Activated T-cell treated with anti-CD3 and anti-CD28 coated beads, Interleukin-2, amount 50 U/mL, for 24 hours (primary cell): ENCODE results near the gene PXN.
"Not testable (repeated sequence)": the region's sequence is repeated elsewhere in the genome, so short reads cannot be mapped to it uniquely, and the experiment has no call there.

Experiments
- DNase-seq: peaks from one replicate; pipeline ENCODE4 v3.0.0-alpha.2; 2020
- H3K27ac Mint-ChIP-seq: 2 replicates; pipeline ENCODE4 v1.8.0; 2020; ENCODE audit warnings: mild to moderate bottlenecking, mixed read lengths
- H3K27me3 Mint-ChIP-seq: 2 replicates; pipeline ENCODE4 v1.8.0; 2020; ENCODE audit warnings: mixed read lengths
- H3K36me3 Mint-ChIP-seq: 2 replicates; pipeline ENCODE4 v1.8.0; 2020; ENCODE audit warnings: low read depth, mixed read lengths
- H3K4me1 Mint-ChIP-seq: 2 replicates; pipeline ENCODE4 v1.8.0; 2020; ENCODE audit warnings: low read depth, mixed read lengths
- H3K4me3 Mint-ChIP-seq: 2 replicates; pipeline ENCODE4 v1.8.0; 2020; ENCODE audit warnings: mild to moderate bottlenecking, moderate library complexity, mixed read lengths
- H3K9me3 Mint-ChIP-seq: 2 replicates; pipeline ENCODE4 v1.8.0; 2020; ENCODE audit warnings: mixed read lengths

PXN gene

DNA sequence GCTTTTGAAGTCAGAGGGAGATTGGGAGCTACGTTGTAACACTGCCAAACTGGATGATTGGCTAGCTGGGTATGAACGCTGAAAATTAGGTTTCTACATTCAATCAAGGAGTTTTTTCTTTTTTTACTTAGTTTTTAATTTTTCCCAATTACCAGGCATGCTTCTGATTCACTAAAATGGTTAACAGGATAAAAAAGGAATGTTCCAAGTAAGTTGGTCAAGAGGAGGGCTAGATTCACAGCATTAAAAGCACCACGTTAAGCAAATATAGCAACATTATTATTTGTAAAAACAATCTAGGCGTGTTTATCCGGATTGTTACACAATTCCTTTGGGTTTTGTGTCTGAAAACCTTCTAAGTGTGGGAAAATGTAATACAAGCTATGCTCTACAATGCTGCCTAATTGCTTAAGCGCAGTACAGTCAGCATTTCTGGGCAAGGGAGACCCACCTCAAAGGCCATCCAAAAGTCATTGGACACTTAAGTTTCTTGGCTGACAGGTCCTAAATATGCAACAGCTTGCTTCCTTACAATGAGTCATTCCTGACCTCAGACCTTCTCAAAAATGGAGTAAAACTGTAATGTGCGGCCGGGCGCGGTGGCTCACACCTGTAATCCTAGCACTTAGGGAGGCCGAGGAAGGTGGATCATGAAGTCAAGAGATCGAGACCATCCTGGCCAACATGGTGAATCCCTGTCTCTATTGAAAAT is 65.8 kb downstream of the PXN start:
- peak; percentile 70 for DNase-seq
- peaks cover 66% of the 10 kb centered on the region for H3K36me3 Mint-ChIP-seq
- no peaks in the 10 kb centered on the region for H3K9me3 Mint-ChIP-seq
- H3K4me1 Mint-ChIP-seq: peaks cover 52% of the 10 kb centered on the region
- H3K27me3 Mint-ChIP-seq: no peaks in the 10 kb centered on the region
- H3K4me3 Mint-ChIP-seq: peak overlapping the region; percentile 98
- H3K27ac Mint-ChIP-seq: peak overlapping the region; percentile 99

DNA sequence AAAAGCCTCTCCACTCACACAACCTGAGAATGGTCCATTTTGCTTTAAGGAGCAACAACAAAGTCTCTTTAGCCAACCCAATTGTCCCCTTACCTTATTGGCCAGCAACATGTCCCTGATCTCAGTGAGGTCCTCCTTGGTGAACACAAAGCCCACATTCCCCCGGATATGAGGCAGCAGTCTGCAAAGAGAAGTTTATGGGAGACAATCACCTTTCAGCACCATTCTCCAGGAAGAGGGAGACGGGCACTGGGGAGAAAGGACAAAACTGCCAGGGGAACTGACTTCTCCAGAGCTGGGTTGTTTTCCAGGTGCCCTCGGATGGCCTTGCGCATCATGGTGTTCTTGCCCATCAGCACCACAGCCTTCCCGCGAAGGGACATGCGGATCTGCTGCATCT is 66.5 kb downstream of the PXN start:
- Mint-ChIP-seq H3K4me3 (peak overlapping the region; percentile 98), H3K27ac (peak overlapping the region; percentile 99), H3K27me3 (no peaks in the 10 kb centered on the region), H3K4me1 (peaks cover 50% of the 10 kb centered on the region), H3K9me3 (no peaks in the 10 kb centered on the region), H3K36me3 (peaks cover 68% of the 10 kb centered on the region)
- peak; percentile 41 for DNase-seq

DNA sequence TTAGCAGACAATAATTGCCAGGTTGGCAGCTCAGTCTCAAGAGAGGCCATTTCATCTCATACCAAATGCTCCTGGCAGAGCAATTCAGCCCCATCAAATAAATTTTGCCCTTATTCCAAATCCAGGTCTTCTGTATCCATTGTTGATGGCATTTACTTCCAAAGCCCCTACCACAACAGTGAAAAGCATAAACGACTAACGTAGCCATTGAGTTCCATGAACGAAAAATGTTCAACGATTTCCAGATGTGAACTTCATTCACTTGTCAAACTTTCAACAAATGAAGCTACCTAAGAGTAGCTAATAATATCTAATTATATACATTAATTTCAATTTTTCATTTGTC is 68.0 kb downstream of the PXN start:
- H3K4me1 Mint-ChIP-seq: peaks cover 56% of the 10 kb centered on the region
- peak overlapping the region; percentile 98 for H3K4me3 Mint-ChIP-seq
- H3K27ac Mint-ChIP-seq: peak overlapping the region; percentile 99
- DNase-seq: no peak
- H3K27me3 Mint-ChIP-seq: no peaks in the 10 kb centered on the region
- H3K9me3 Mint-ChIP-seq: no peaks in the 10 kb centered on the region
- H3K36me3 Mint-ChIP-seq: peaks cover 76% of the 10 kb centered on the region

DNA sequence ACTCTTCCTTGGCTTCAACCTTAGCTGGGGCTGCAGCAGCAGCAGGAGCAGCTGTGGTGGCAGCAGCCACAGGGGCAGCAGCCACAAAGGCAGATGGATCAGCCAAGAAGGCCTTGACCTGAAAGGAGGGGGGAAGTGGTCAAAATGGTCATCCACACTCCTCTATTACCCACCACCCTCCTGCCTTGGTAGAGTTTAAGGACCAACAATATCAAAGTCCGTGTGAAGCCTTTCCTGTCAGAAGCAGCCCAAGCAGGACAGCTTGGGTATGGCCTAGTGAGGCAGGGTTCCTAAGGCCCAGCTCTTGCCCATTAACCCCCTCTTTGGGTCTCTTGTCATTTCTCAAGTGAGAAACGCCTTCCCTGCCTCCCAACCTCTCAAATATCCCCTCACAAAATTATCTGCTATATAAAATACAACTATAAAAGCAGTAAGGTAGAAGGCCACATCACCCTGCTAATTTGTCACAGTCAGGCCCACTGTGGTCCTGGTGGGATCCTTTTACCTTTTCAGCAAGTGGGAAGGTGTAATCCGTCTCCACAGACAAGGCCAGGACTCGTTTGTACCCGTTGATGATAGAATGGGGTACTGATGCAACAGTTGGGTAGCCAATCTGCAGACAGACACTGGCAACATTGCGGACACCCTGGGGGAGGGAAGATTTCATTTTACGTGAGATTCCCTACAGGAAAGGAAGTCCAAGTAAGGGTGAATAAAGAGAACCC is 68.6 kb downstream of the PXN start:
- peak; percentile 47 for DNase-seq
- H3K9me3 Mint-ChIP-seq, H3K27me3 Mint-ChIP-seq: not testable (repeated sequence)
- peak overlapping the region; percentile 99 for H3K27ac Mint-ChIP-seq
- H3K4me1 Mint-ChIP-seq: peaks cover 54% of the 10 kb centered on the region
- H3K4me3 Mint-ChIP-seq: peak overlapping the region; percentile 98
- peaks cover 80% of the 10 kb centered on the region for H3K36me3 Mint-ChIP-seq

DNA sequence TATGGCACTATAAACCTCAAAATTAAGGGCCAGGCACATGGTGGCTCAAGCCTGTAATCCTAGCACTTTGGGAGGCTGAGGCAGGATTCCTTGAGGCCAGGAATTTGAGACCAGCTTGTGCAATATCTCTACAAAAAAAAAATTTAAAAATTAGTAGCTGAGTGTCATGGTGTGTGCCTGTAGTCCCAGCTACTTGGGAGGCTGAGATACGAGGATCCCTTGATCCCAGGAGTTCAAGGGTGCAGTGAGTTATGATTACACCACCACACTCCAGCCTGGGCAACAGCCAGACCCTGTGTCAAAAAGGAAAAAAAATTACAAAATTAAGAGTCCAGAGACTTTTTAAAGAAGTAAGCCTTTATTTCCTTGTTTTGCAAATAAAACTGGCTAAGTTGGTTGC is 69.2 kb downstream of the PXN start:
- peak overlapping the region; percentile 98 for H3K4me3 Mint-ChIP-seq
- H3K4me1 Mint-ChIP-seq: peaks cover 60% of the 10 kb centered on the region
- no peaks in the 10 kb centered on the region for H3K27me3 Mint-ChIP-seq
- H3K36me3 Mint-ChIP-seq: peaks cover 85% of the 10 kb centered on the region
- no peaks in the 10 kb centered on the region for H3K9me3 Mint-ChIP-seq
- no peak for DNase-seq
- peak overlapping the region; percentile 99 for H3K27ac Mint-ChIP-seq

DNA sequence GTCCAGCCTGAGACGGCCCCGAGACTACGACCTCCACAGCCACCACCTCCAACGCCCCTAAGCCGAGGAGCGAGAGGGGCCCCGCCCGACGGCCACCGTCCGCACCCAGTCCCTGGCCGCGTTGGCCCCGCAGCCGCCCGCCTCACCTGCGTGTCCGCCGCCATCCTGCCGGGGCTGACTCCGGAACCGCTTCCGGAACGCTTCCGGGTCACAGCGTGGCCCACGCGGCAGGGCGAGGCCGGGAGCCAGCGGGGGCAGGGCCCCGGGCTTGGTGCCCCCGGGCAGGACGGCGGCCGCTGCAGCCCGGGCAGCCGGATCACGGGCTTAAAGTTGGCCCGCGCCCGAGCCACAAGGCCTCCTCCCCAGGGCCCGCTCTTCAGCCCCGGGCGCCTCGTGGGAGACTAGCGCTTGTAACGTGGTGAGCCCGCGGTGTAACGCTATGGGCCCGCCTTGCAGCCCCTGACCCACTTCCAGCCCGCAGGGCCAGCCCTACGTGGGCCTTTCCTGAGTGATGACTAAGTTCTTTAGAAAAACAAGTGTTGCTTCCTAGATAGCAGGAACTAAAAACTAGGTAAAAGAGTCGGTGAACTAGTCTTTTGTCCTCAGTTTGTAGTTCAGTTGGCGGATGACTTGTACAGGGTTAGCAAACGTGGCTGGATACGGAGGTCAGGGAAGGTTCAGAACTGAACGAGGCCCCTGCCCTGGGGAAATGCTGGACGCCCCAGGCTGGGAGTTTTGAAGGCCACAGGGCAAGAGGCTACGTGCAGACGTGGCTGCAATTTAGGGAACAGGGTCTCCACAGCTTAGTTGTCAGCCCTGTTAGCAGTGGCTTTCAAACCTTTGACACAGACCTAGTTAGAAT is 70.8 kb downstream of the PXN start, which contains the start of gene GCN1:
TSS of gene GCN1 (minus strand) at position 182 of the 862 bp plus-strand sequence. CDS start at position 164, 18 bp downstream.
- peak; percentile 97 for DNase-seq
- no peaks in the 10 kb centered on the region for H3K27me3 Mint-ChIP-seq
- peak within 1 kb of the TSS; percentile 98 for H3K4me3 Mint-ChIP-seq
- H3K9me3 Mint-ChIP-seq: no peaks in the 10 kb centered on the region
- H3K36me3 Mint-ChIP-seq: peaks cover 86% of the 10 kb centered on the region
- peak within 1 kb of the TSS; percentile 99 for H3K27ac Mint-ChIP-seq
- peaks cover 67% of the 10 kb centered on the region for H3K4me1 Mint-ChIP-seq

DNA sequence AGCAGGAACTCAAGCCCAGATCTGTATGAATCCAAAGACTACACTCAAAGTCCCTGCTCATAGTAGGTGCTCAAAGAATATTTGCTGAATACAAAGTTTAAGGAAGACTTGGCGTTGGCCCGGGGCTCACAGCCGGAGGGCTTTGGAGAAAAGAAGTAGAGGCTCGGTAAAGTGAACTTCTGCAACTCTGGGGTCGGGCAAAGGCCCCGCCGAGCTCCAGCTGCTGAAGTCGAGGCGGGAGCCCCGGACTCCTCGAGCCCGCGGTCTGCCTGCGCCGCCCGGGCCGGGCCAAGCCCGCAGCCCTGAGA is 71.3 kb downstream of the PXN start:
- H3K36me3 Mint-ChIP-seq: peaks cover 86% of the 10 kb centered on the region
- peaks cover 64% of the 10 kb centered on the region for H3K4me1 Mint-ChIP-seq
- H3K9me3 Mint-ChIP-seq: no peaks in the 10 kb centered on the region
- H3K4me3 Mint-ChIP-seq: peak overlapping the region; percentile 98
- H3K27ac Mint-ChIP-seq: peak overlapping the region; percentile 89
- no peak for DNase-seq
- no peaks in the 10 kb centered on the region for H3K27me3 Mint-ChIP-seq

DNA sequence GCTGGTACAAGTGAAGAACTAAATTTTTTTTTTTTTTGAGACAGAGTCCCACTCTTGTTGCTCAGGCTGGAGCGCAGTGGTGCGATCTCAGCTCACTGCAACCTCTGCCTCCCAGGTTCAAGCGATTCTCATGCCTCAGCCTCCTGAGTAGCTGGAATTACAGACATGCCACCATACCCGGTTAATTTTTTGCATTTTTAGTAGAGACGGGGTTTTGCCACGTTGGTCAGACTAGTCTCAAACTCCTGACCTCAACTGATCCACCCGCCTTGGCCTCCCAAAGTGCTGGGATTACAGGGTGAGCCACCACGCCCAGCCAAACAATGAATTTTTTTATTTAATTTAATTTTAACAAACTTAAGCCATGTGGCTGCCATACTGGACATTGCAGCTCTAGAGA is 72.2 kb downstream of the PXN start:
- Mint-ChIP-seq H3K4me3 (peak overlapping the region; percentile 98), H3K27ac (peak overlapping the region; percentile 89), H3K36me3 (peaks cover 86% of the 10 kb centered on the region), H3K4me1 (peaks cover 55% of the 10 kb centered on the region)
- H3K27me3 Mint-ChIP-seq, DNase-seq, H3K9me3 Mint-ChIP-seq: not testable (repeated sequence)

DNA sequence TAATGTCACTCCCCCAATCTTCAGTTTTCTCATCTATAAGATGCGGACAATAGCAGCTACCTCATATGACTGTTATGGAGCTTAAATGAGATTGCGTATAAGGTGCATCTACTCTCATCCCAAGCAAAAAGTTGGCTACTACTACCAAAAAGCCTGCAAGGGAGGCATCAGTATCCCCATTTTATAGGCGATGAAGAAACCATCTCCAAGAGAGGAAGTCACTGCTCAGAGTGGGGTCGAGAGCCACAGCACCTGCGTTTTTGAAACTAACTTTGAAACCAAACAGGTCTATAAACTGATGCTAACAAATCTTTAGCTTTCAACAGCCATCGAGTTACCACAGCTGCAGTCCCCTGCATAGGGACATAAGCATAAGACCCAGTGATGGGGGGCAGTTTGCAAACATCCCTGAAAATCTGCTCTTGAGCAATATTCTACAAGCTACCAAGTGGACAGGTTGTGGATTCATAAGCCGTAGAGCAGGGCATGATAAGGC is 74.5 kb downstream of the PXN start:
- Mint-ChIP-seq H3K4me3 (peak overlapping the region; percentile 10), H3K9me3 (no peaks in the 10 kb centered on the region), H3K36me3 (peaks cover 83% of the 10 kb centered on the region)

DNA sequence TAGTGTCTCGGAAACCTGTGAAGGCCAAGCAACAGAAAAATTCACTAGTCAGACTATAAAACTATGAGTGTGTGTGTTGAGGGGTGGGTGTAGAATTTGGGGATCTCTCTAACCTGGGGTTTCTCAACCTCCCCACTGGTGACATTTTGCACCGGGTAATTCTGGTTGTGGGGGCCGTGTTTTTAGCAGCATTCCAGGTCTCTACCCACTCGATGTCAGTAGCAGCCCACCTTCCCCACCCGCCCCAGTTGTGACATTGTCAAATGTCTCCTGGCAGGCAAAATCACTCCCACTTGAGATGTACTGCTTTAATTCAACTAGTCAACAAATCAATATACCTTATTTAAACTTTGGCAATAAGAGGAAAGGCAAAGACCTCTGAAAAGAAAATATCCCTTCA is 75.1 kb downstream of the PXN start:
- H3K27ac Mint-ChIP-seq: no peak overlapping the region
- peaks cover 38% of the 10 kb centered on the region for H3K4me1 Mint-ChIP-seq
- no peak for DNase-seq
- no peak overlapping the region for H3K4me3 Mint-ChIP-seq
- no peaks in the 10 kb centered on the region for H3K9me3 Mint-ChIP-seq
- no peaks in the 10 kb centered on the region for H3K27me3 Mint-ChIP-seq
- peaks cover 84% of the 10 kb centered on the region for H3K36me3 Mint-ChIP-seq

More for the DNA sequence above, 74.5 kb downstream of the PXN start:
- Mint-ChIP-seq H3K4me1 (peaks cover 44% of the 10 kb centered on the region), H3K27ac (peak overlapping the region; percentile 76), H3K27me3 (no peaks in the 10 kb centered on the region)
- DNase-seq: no peak

DNA sequence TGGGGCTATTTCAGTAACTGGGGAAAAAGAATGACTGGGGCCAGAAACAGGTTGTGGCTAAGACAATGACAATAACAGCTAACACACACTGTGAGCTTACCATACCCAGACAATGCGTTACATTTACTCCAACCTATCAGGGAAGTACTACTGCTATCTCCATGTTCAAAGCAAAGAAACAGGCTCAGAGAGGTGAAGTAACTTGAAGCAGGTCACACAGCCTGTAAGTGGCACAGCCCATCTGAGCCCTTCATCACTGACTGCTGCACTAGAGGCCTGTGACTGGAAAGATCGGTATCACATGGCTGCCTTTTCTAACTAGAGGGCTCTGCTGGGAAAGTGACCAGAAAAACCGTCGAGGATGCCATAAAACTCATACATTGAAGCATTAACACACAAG is 78.9 kb downstream of the PXN start:
- Mint-ChIP-seq H3K36me3 (peaks cover 97% of the 10 kb centered on the region), H3K27ac (peak overlapping the region; percentile 4)
- DNase-seq: no peak

DNA sequence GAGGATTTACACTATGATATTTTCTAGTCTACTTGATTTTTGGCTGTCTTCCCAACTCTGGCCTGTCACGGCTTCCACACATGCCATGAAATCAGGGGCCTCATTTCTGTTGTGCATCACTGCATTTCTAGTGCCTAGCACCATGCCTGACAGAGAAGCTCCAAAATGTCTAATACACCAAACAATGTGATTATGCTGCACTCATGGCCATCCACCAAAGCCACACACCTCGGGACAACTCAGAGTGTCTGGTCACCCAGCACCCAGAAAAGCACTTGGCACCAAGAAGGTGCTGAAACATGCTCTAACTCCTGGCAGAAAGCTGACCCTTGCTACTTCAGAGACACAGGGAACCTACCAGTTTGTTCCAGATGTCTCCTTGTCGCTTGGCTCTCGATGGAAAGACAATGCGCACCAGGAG is 82.3 kb downstream of the PXN start:
- Mint-ChIP-seq H3K27ac (peak overlapping the region; percentile 24), H3K4me1 (peaks cover 13% of the 10 kb centered on the region), H3K4me3 (no peak overlapping the region), H3K9me3 (no peaks in the 10 kb centered on the region), H3K36me3 (peaks cover 91% of the 10 kb centered on the region), H3K27me3 (no peaks in the 10 kb centered on the region)
- DNase-seq: no peak

More for the DNA sequence above, 78.9 kb downstream of the PXN start:
- Mint-ChIP-seq H3K4me3 (no peak overlapping the region), H3K9me3 (no peaks in the 10 kb centered on the region), H3K4me1 (peaks cover 25% of the 10 kb centered on the region), H3K27me3 (no peaks in the 10 kb centered on the region)

DNA sequence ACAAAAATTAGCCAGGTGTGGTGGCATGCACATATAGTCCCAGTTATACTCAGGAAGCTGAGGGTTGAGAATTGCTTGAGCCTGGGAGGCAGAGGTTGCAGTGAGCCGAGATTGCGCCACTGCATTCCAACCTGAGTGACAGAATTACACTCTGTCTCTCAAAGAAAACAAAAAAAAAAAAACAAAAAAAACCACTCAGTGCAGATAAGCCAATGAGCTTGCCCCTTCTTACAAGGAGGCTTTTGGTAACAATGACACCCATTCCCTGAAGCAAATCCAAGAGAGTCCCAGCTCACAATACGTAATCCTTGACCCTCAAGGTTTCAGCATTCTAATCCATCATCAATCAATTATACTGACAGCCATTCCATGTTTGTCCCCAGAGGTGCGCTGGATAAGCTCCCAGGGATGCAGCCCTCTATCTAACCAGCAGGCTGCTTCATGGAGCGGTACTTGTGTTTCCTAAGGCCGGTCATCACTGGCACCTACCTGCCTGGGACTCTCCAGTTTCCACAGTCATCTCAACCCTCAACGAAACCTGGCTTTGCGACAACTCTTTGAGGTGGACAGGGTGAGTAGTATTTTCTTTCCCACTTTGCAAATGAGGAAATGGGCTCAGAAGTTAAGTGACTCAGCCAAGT is 83.4 kb downstream of the PXN start:
- no peak for DNase-seq
- Mint-ChIP-seq H3K4me3 (no peak overlapping the region), H3K36me3 (peaks cover 93% of the 10 kb centered on the region), H3K27me3 (no peaks in the 10 kb centered on the region), H3K4me1 (peaks cover 13% of the 10 kb centered on the region), H3K27ac (peak overlapping the region; percentile 47), H3K9me3 (no peaks in the 10 kb centered on the region)

DNA sequence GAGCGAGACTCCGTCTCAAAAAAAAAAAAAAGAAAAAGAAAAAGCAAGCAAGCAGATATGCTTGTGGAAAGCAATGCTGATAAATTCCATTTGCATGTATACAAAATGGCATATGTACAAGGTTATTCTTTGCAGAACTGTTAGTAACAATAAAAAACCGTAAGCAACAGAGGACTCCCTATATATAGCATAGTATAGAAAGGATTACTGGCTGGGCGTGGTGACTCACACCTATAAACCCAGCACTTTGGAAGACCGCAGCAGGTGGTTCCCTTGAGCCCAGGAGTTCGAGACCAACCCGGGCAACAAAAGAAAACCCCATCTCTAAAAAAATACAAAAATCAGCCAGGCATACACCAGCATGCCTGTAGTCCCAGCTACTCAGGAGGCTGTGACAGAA is 84.6 kb downstream of the PXN start:
- Mint-ChIP-seq H3K27me3 (no peaks in the 10 kb centered on the region), H3K36me3 (peaks cover 94% of the 10 kb centered on the region), H3K27ac (no peak overlapping the region), H3K4me3 (no peak overlapping the region), H3K4me1 (peaks cover 8% of the 10 kb centered on the region), H3K9me3 (no peaks in the 10 kb centered on the region)
- no peak for DNase-seq
